ENCODE results near the gene KAT5.
"Not testable (repeated sequence)": the region's sequence is repeated elsewhere in the genome, so short reads cannot be mapped to it uniquely, and the experiment has no call there.

Gene KAT5

GRCh38 chr11:65700399-65700798 lies 11.7 kb upstream of the KAT5 start:
- H3K27ac ChIP-seq = no peak overlapping the region

GRCh38 chr11:65701686-65702085 lies 10.4 kb upstream of the KAT5 start:
- H3K27ac ChIP-seq = no peak overlapping the region
- TF ChIP-seq CTCF (conservative IDR thresholded peaks at IDR 0.05) = no peak

More at GRCh38 chr11:65700399-65700798, 11.7 kb upstream of the KAT5 start:
- no peak for TF ChIP-seq CTCF (conservative IDR thresholded peaks at IDR 0.05)

- no peak overlapping the region for H3K27ac ChIP-seq
- TF ChIP-seq CTCF (conservative IDR thresholded peaks at IDR 0.05) = no peak
These were observed 8.2 kb upstream of the KAT5 start for GRCh38 chr11:65703846-65704245.

GRCh38 chr11:65706303-65706763 lies 5.7 kb upstream of the KAT5 start:
- peak; percentile 98 for TF ChIP-seq CTCF (conservative IDR thresholded peaks at IDR 0.05)
- H3K27ac ChIP-seq = not testable (repeated sequence)

- H3K27ac ChIP-seq = not testable (repeated sequence)
These were observed 5.0 kb upstream of the KAT5 start for GRCh38 chr11:65707002-65707401.

- no peak for TF ChIP-seq CTCF (conservative IDR thresholded peaks at IDR 0.05)
These were observed 3.6 kb upstream of the KAT5 start for GRCh38 chr11:65708451-65708850.

GRCh38 chr11:65709661-65710060 lies 2.4 kb upstream of the KAT5 start:
- H3K27ac ChIP-seq = no peak overlapping the region
- no peak for TF ChIP-seq CTCF (conservative IDR thresholded peaks at IDR 0.05)

More at GRCh38 chr11:65708451-65708850, 3.6 kb upstream of the KAT5 start:
- H3K27ac ChIP-seq = no peak overlapping the region

- H3K27ac ChIP-seq = peak overlapping the region; percentile 100; the same call in 1 of the 2 replicates
- no peak for TF ChIP-seq CTCF (conservative IDR thresholded peaks at IDR 0.05)
These were observed 1.6 kb upstream of the KAT5 start for GRCh38 chr11:65710421-65710820.
